Panc1 (cell line): ENCODE results near the gene UBTF. TPM values are rescaled to one million over a fixed set of nuclear protein-coding genes. Genes with fewer than 3 reads are reported as not detected.

ENCODE experiments used
- ATAC-seq: fragments of 200-7000 bp; cut with Tn5 transposase; 2 replicates; pipeline ENCODE4 v1.9.1; 2020; ENCODE audit warnings: mild to moderate bottlenecking, moderate library complexity
- BruUV-seq: library from RNA; stranded (reverse); fragments of 400-500 nt; replicated peaks from 2 replicates; lab custom pipeline; 2021; lab: Mats Ljungman, UMichigan
- CTCF ChIA-PET: fragments of 300-600 bp; sonication (Branson Sonifier 250); formaldehyde crosslinking; loops from one replicate; lab custom pipeline; 2022; ENCODE audit warnings: antibody characterized with exemption; lab: Charles Lee
- POLR2A ChIA-PET: fragments of 300-600 bp; sonication (Branson Sonifier 250); formaldehyde crosslinking; loops from one replicate; lab custom pipeline; 2022; ENCODE audit warnings: antibody characterized with exemption; lab: Charles Lee
- DNase-seq: peaks from one replicate; pipeline ENCODE4 v3.0.0-alpha.2; 2010; ENCODE audit warnings: low read depth, low spot score
- H3K27ac ChIP-seq: 2 replicates; pipeline ENCODE4 v1.5.1; 2011; ENCODE audit warnings: mild to moderate bottlenecking, low read length, inconsistent platforms
- H3K27me3 ChIP-seq: fragments of 200-500 bp; sonication (Bioruptor generic); 2 replicates; pipeline ENCODE4 v1.6.0; 2014; ENCODE audit warnings: low read length, inconsistent platforms; ENCODE audit not compliant: control insufficient read depth, insufficient read depth
- H3K36me3 ChIP-seq: fragments of 200-500 bp; sonication (Bioruptor generic); 2 replicates; pipeline ENCODE4 v1.5.1; 2014; ENCODE audit warnings: inconsistent platforms, mild to moderate bottlenecking, low read length, moderate library complexity; ENCODE audit not compliant: control insufficient read depth, insufficient read depth
- H3K4me1 ChIP-seq: 2 replicates; pipeline ENCODE4 v1.5.1; 2011; ENCODE audit warnings: inconsistent platforms, mild to moderate bottlenecking, low read length, moderate library complexity; ENCODE audit not compliant: control insufficient read depth, insufficient read depth
- H3K4me3 ChIP-seq, 2 experiments: 2 replicates each; pipeline ENCODE4 v1.5.1; 2011 to 2012; ENCODE audit warnings: low read depth in 2 of 2, low read length in 2 of 2, mild to moderate bottlenecking in 2 of 2, inconsistent platforms in 1 of 2, moderate library complexity in 1 of 2
- H3K9me3 ChIP-seq: fragments of 200-500 bp; sonication (Bioruptor generic); 2 replicates; pipeline ENCODE4 v1.5.1; 2014; ENCODE audit warnings: low read depth, mild to moderate bottlenecking, inconsistent platforms, low read length, moderate library complexity; ENCODE audit not compliant: control insufficient read depth, insufficient read depth
- POLR2AphosphoS5 ChIP-seq: IDR thresholded peaks from 2 replicates; pipeline ENCODE4 v1.6.1; 2012; ENCODE audit warnings: mild to moderate bottlenecking, low read depth, low read length, moderate library complexity
- SIN3A ChIP-seq: IDR thresholded peaks from 2 replicates; pipeline ENCODE4 v1.6.1; 2012; ENCODE audit warnings: low read depth, mild to moderate bottlenecking, low read length, moderate library complexity, borderline replicate concordance; ENCODE audit not compliant: insufficient read depth
- TCF7L2 ChIP-seq: IDR thresholded peaks from 2 replicates; pipeline ENCODE4 v1.6.1; 2011; ENCODE audit warnings: mild to moderate bottlenecking, low read depth, low read length, inconsistent platforms
- in situ Hi-C: cut with HindIII; loops from 2 replicates; pipeline ENCODE4 v1.10.0; 2016; ENCODE audit warnings: low sequenced_read_pairs, low pct_unique_long_range_greater_than_20kb
- intact Hi-C: fragments of 100-400 bp; cut with micrococcal nuclease; formaldehyde crosslinking; loops from one replicate; pipeline ENCODE4 v1.10.0; 2022; ENCODE audit not compliant: unreplicated experiment
- total RNA-seq: library from RNA; stranded (reverse); gene quantifications from one replicate; pipeline ENCODE4 v1.2.1, GENCODE V29; 2021; ENCODE audit not compliant: unreplicated experiment
- TF ChIP-seq, protein P1 (sequence below), 2 experiments: IDR thresholded peaks; 2 replicates each; pipeline ENCODE4 v1.6.1; 2011 to 2012; ENCODE audit warnings: low read depth in 2 of 2, control low read depth in 1 of 2, low read length in 1 of 2, mild to moderate bottlenecking in 1 of 2, moderate library complexity in 1 of 2; ENCODE audit not compliant: insufficient read depth in 1 of 2
- TF ChIP-seq, protein P2 (sequence below): fragments of 450-650 bp; IDR thresholded peaks from 2 replicates; pipeline ENCODE4 v1.5.1; 2017; ENCODE audit warnings: mild to moderate bottlenecking

UBTF gene
- total RNA-seq, 1 experiment from 2014 or later: 116 TPM

DNA sequence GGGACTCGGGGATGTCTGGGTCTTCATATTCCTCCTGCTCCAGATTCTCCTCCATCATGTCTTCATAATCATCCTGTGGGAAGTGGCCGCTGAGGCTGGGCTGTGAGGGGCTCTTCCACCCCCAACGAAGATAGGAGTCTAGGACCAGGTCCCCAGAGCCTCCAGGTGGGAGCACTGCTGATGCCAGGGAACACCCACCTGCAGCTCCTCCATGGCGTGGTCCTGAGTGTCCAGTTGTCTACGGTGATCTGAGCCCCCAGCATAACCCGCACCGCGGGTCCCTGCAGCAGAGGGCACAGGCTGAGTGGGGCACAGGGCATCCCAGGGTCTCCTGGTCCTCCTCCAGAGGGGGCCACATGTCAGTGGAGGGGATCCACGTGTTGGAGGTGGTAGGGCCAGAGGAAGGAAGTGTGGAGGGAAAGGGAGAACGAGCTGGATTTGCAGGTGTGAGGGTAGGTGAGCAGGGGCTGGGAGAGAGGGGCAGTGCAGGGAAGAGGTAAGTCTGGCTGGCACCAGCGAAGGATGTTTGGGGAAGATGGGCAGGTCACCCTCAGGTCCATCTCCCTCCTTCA lies 43.3 kb upstream of the UBTF start:
- DNase-seq (no peak), ATAC-seq (no peak)
- H3K4me1 ChIP-seq: no peaks in the 10 kb centered on the region
- no peaks in the 10 kb centered on the region for H3K27me3 ChIP-seq
- no peaks in the 10 kb centered on the region for H3K36me3 ChIP-seq
- no peak overlapping the region for H3K4me3 ChIP-seq
- H3K27ac ChIP-seq: no peak overlapping the region
- in situ Hi-C loops (no loop called here), intact Hi-C loops (no loop called here)
- CTCF ChIA-PET: no interaction called here
- POLR2A ChIA-PET: no interaction called here
- TF ChIP-seq, protein P1, sequence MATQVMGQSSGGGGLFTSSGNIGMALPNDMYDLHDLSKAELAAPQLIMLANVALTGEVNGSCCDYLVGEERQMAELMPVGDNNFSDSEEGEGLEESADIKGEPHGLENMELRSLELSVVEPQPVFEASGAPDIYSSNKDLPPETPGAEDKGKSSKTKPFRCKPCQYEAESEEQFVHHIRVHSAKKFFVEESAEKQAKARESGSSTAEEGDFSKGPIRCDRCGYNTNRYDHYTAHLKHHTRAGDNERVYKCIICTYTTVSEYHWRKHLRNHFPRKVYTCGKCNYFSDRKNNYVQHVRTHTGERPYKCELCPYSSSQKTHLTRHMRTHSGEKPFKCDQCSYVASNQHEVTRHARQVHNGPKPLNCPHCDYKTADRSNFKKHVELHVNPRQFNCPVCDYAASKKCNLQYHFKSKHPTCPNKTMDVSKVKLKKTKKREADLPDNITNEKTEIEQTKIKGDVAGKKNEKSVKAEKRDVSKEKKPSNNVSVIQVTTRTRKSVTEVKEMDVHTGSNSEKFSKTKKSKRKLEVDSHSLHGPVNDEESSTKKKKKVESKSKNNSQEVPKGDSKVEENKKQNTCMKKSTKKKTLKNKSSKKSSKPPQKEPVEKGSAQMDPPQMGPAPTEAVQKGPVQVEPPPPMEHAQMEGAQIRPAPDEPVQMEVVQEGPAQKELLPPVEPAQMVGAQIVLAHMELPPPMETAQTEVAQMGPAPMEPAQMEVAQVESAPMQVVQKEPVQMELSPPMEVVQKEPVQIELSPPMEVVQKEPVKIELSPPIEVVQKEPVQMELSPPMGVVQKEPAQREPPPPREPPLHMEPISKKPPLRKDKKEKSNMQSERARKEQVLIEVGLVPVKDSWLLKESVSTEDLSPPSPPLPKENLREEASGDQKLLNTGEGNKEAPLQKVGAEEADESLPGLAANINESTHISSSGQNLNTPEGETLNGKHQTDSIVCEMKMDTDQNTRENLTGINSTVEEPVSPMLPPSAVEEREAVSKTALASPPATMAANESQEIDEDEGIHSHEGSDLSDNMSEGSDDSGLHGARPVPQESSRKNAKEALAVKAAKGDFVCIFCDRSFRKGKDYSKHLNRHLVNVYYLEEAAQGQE (IDR thresholded peaks at IDR 0.05; ENCODE audit: insufficient read depth in 1 of 2, low read depth in 2 of 2, low read length in 1 of 2): no peak
- TF ChIP-seq TCF7L2: no peak
- TF ChIP-seq, protein P2, sequence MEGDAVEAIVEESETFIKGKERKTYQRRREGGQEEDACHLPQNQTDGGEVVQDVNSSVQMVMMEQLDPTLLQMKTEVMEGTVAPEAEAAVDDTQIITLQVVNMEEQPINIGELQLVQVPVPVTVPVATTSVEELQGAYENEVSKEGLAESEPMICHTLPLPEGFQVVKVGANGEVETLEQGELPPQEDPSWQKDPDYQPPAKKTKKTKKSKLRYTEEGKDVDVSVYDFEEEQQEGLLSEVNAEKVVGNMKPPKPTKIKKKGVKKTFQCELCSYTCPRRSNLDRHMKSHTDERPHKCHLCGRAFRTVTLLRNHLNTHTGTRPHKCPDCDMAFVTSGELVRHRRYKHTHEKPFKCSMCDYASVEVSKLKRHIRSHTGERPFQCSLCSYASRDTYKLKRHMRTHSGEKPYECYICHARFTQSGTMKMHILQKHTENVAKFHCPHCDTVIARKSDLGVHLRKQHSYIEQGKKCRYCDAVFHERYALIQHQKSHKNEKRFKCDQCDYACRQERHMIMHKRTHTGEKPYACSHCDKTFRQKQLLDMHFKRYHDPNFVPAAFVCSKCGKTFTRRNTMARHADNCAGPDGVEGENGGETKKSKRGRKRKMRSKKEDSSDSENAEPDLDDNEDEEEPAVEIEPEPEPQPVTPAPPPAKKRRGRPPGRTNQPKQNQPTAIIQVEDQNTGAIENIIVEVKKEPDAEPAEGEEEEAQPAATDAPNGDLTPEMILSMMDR: no peak
- no peak for TF ChIP-seq SIN3A
- TF ChIP-seq POLR2AphosphoS5: no peak
- no peaks in the 10 kb centered on the region for H3K9me3 ChIP-seq
- no TSS peak for BruUV-seq

DNA sequence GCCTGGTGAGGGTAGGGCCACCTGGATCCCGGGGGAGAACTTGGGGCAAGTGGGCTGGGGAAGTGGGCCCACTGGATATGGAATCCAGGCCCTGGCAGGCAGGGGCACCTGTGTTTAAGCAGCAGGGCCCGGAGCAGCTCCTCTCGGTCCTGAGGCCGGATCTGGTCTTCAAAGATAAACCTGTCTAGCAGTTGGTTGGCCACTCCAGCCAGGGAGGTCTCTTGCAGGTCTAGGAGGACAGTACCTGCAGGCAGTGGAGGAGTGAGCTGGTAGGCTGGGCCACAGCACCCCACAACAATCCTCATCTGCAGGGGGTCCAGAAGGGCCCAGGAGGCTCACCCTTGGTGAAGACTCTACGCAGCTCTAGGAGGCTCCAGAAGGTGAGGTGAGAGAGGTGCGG lies 40.8 kb upstream of the UBTF start:
- no TSS peak for BruUV-seq

More for the DNA sequence above, 40.8 kb upstream of the UBTF start:
- no peaks in the 10 kb centered on the region for H3K9me3 ChIP-seq
- TF ChIP-seq POLR2AphosphoS5 (no peak), SIN3A (no peak), TCF7L2 (no peak)
- TF ChIP-seq, protein P2: no peak
- TF ChIP-seq, protein P1 (IDR thresholded peaks at IDR 0.05; ENCODE audit: insufficient read depth in 1 of 2, low read depth in 2 of 2, low read length in 1 of 2): no peak
- CTCF ChIA-PET: no interaction called here
- DNase-seq: no peak
- no peak overlapping the region for H3K27ac ChIP-seq
- POLR2A ChIA-PET: no interaction called here
- no peaks in the 10 kb centered on the region for H3K4me1 ChIP-seq
- no peak for ATAC-seq
- no peaks in the 10 kb centered on the region for H3K27me3 ChIP-seq
- H3K4me3 ChIP-seq: no peak overlapping the region
- intact Hi-C loops (no loop called here), in situ Hi-C loops (no loop called here)
- H3K36me3 ChIP-seq: no peaks in the 10 kb centered on the region
